Ishikawa (cell line): Measurements from ENCODE around the gene TET1.

Experiments used
- CEBPB ChIP-seq: IDR thresholded peaks from 2 replicates; pipeline ENCODE4 v1.6.1; 2012
- EGR1 ChIP-seq: IDR thresholded peaks from 2 replicates; pipeline ENCODE4 v1.6.1; 2012
- EP300 ChIP-seq: IDR thresholded peaks from 2 replicates; pipeline ENCODE4 v1.6.1; 2012; ENCODE audit warnings: borderline replicate concordance
- FOXM1 ChIP-seq: IDR thresholded peaks from 2 replicates; pipeline ENCODE4 v1.6.1; 2012; ENCODE audit warnings: low read depth, borderline replicate concordance
- RAD21 ChIP-seq: IDR thresholded peaks from 2 replicates; pipeline ENCODE4 v1.6.1; 2012; ENCODE audit warnings: low read depth
- REST ChIP-seq: IDR thresholded peaks from 2 replicates; pipeline ENCODE4 v1.6.1; 2012; ENCODE audit warnings: low read depth, mild to moderate bottlenecking
- TAF1 ChIP-seq: IDR thresholded peaks from 2 replicates; pipeline ENCODE4 v1.6.1; 2012; ENCODE audit warnings: low read depth, mild to moderate bottlenecking
- TCF12 ChIP-seq: IDR thresholded peaks from 2 replicates; pipeline ENCODE4 v1.6.1; 2012; ENCODE audit warnings: low read depth
- TEAD4 ChIP-seq: IDR thresholded peaks from 2 replicates; pipeline ENCODE4 v1.6.1; 2012
- YY1 ChIP-seq: IDR thresholded peaks from 2 replicates; pipeline ENCODE4 v1.6.1; 2012; ENCODE audit warnings: low read depth
- ZBTB7A ChIP-seq: IDR thresholded peaks from 2 replicates; pipeline ENCODE4 v1.6.1; 2012; ENCODE audit warnings: low read depth
- TF ChIP-seq, protein P1 (sequence below): IDR thresholded peaks from 2 replicates; pipeline ENCODE4 v1.6.1; 2012

DNA sequence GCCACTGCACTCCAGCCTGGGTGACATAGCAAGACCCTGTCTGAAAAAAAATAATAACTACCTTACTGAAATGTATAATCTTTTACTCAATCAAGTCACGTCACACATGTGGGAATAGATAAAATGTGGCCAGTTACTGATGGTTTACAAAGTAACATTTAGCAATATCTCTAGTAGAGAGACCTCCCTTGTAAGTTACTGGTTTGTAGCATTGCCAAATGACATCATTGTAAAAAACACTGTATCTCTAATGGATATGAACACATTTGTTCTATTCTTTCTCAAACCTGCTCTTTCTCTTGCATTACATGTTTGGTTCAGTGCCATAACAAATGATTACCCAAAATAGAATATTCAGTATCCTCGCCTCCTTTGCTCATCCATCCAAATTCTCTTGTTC is 18.8 kb downstream of the TET1 start:
- TF ChIP-seq FOXM1 (no peak), EP300 (no peak), CEBPB (no peak), EGR1 (no peak), YY1 (no peak), REST (no peak), RAD21 (no peak), TEAD4 (no peak), TCF12 (no peak), TAF1 (no peak), ZBTB7A (no peak)
- TF ChIP-seq, protein P1, sequence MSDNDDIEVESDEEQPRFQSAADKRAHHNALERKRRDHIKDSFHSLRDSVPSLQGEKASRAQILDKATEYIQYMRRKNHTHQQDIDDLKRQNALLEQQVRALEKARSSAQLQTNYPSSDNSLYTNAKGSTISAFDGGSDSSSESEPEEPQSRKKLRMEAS = no peak
